ENCODE measurements around the gene HMCN1.
"Not testable (repeated sequence)": the region's sequence is repeated elsewhere in the genome, so short reads cannot be mapped to it uniquely, and the experiment has no call there.

HMCN1 gene

GRCh38 chr1:185769136-185769535 lies 34.9 kb downstream of the HMCN1 start:
- Histone ChIP-seq H3K79me1 (ENCODE audit: low read length) (no peaks in the 10 kb centered on the region), H3K23ac (ENCODE audit: low read length) (no peak overlapping the region), H4K8ac (ENCODE audit: low read depth, low read length) (no peak overlapping the region), H3K18ac (ENCODE audit: low read length) (no peak overlapping the region), H3K14ac (ENCODE audit: low read length) (no peak overlapping the region), H3K4me3 (ENCODE audit: low read depth, low read length) (no peak overlapping the region), H3K79me2 (ENCODE audit: control insufficient read depth, insufficient read depth, low read length, poor library complexity) (no peaks in the 10 kb centered on the region), H2AK5ac (ENCODE audit: low read length) (no peak overlapping the region), H3K4me2 (ENCODE audit: low read length) (no peak overlapping the region), H3K4me1 (ENCODE audit: control insufficient read depth in 1 of 2, insufficient read depth in 2 of 2, low read length in 2 of 2) (no peaks in the 10 kb centered on the region), H2AFZ (ENCODE audit: insufficient read depth, low read length, poor library complexity) (no peak overlapping the region), H2BK120ac (ENCODE audit: insufficient read depth, low read length, poor library complexity) (no peak overlapping the region), H3K9me3 (ENCODE audit: insufficient read depth, low read depth, low read length) (no peaks in the 10 kb centered on the region), H2BK12ac (ENCODE audit: low read length) (no peak overlapping the region), H4K12ac (ENCODE audit: low read depth, low read length) (no peak overlapping the region), H2BK5ac (ENCODE audit: low read depth, low read length, poor library complexity) (no peak overlapping the region), H3K4ac (ENCODE audit: low read depth, low read length) (no peak overlapping the region), H3K36me3 (ENCODE audit: control insufficient read depth in 1 of 2, insufficient read depth in 2 of 2, low read length in 2 of 2) (no peaks in the 10 kb centered on the region), H3K9ac (ENCODE audit: low read length) (no peak overlapping the region), H3K27ac (ENCODE audit: low read depth, low read length) (no peak overlapping the region), H4K91ac (ENCODE audit: low read depth, low read length) (no peak overlapping the region), H3K27me3 (ENCODE audit: insufficient read depth, low read length) (no peaks in the 10 kb centered on the region)
- no CpG with 5 or more reads among the region's 1 CpG for WGBS (ENCODE audit: extremely low coverage, insufficient coverage, insufficient read length)
- no peak for DNase-seq

GRCh38 chr1:185774394-185774793 lies 40.2 kb downstream of the HMCN1 start:
- no peaks in the 10 kb centered on the region for H3K9me3 ChIP-seq (ENCODE audit: insufficient read depth, low read depth, low read length)
- H3K27ac ChIP-seq (ENCODE audit: low read depth, low read length): no peak overlapping the region
- H3K4me1 ChIP-seq (ENCODE audit: control insufficient read depth in 1 of 2, insufficient read depth in 2 of 2, low read length in 2 of 2): no peaks in the 10 kb centered on the region
- no peak overlapping the region for H2AFZ ChIP-seq (ENCODE audit: insufficient read depth, low read length, poor library complexity)
- no peak overlapping the region for H2BK12ac ChIP-seq (ENCODE audit: low read length)
- no peak overlapping the region for H2BK120ac ChIP-seq (ENCODE audit: insufficient read depth, low read length, poor library complexity)
- H3K4me3 ChIP-seq (ENCODE audit: low read depth, low read length): no peak overlapping the region
- no peak overlapping the region for H4K12ac ChIP-seq (ENCODE audit: low read depth, low read length)
- H4K91ac ChIP-seq (ENCODE audit: low read depth, low read length): no peak overlapping the region
- H4K8ac ChIP-seq (ENCODE audit: low read depth, low read length): no peak overlapping the region
- no peak overlapping the region for H3K9ac ChIP-seq (ENCODE audit: low read length)
- no peak for DNase-seq
- no peaks in the 10 kb centered on the region for H3K79me2 ChIP-seq (ENCODE audit: control insufficient read depth, insufficient read depth, low read length, poor library complexity)
- no peak overlapping the region for H3K14ac ChIP-seq (ENCODE audit: low read length)
- H3K23ac ChIP-seq (ENCODE audit: low read length): no peak overlapping the region
- H3K79me1 ChIP-seq (ENCODE audit: low read length): no peaks in the 10 kb centered on the region
- H3K36me3 ChIP-seq (ENCODE audit: control insufficient read depth in 1 of 2, insufficient read depth in 2 of 2, low read length in 2 of 2): no peaks in the 10 kb centered on the region
- no peak overlapping the region for H3K4ac ChIP-seq (ENCODE audit: low read depth, low read length)
- H3K18ac ChIP-seq (ENCODE audit: low read length): no peak overlapping the region
- H2AK5ac ChIP-seq (ENCODE audit: low read length): no peak overlapping the region
- H3K27me3 ChIP-seq (ENCODE audit: insufficient read depth, low read length): no peaks in the 10 kb centered on the region
- 100% methylated on average over 1 of the region's 5 CpGs for WGBS (ENCODE audit: extremely low coverage, insufficient coverage, insufficient read length)
- H2BK5ac ChIP-seq (ENCODE audit: low read depth, low read length, poor library complexity): no peak overlapping the region
- no peak overlapping the region for H3K4me2 ChIP-seq (ENCODE audit: low read length)

- Histone ChIP-seq H4K8ac (ENCODE audit: low read depth, low read length) (no peak overlapping the region), H4K12ac (ENCODE audit: low read depth, low read length) (no peak overlapping the region), H3K9me3 (ENCODE audit: insufficient read depth, low read depth, low read length) (no peaks in the 10 kb centered on the region), H3K79me1 (ENCODE audit: low read length) (no peaks in the 10 kb centered on the region), H2AFZ (ENCODE audit: insufficient read depth, low read length, poor library complexity) (no peak overlapping the region), H2BK5ac (ENCODE audit: low read depth, low read length, poor library complexity) (no peak overlapping the region), H4K91ac (ENCODE audit: low read depth, low read length) (no peak overlapping the region), H3K23ac (ENCODE audit: low read length) (no peak overlapping the region), H3K9ac (ENCODE audit: low read length) (no peak overlapping the region), H3K18ac (ENCODE audit: low read length) (no peak overlapping the region), H3K4me3 (ENCODE audit: low read depth, low read length) (no peak overlapping the region), H2BK12ac (ENCODE audit: low read length) (no peak overlapping the region), H3K79me2 (ENCODE audit: control insufficient read depth, insufficient read depth, low read length, poor library complexity) (no peaks in the 10 kb centered on the region), H3K4ac (ENCODE audit: low read depth, low read length) (no peak overlapping the region), H3K27me3 (ENCODE audit: insufficient read depth, low read length) (no peaks in the 10 kb centered on the region), H3K4me1 (ENCODE audit: control insufficient read depth in 1 of 2, insufficient read depth in 2 of 2, low read length in 2 of 2) (no peaks in the 10 kb centered on the region), H2AK5ac (ENCODE audit: low read length) (no peak overlapping the region), H3K14ac (ENCODE audit: low read length) (no peak overlapping the region), H3K4me2 (ENCODE audit: low read length) (no peak overlapping the region), H2BK120ac (ENCODE audit: insufficient read depth, low read length, poor library complexity) (no peak overlapping the region), H3K36me3 (ENCODE audit: control insufficient read depth in 1 of 2, insufficient read depth in 2 of 2, low read length in 2 of 2) (no peaks in the 10 kb centered on the region), H3K27ac (ENCODE audit: low read depth, low read length) (no peak overlapping the region)
- no peak for DNase-seq
These were observed 41.3 kb downstream of the HMCN1 start for GRCh38 chr1:185775501-185775900.

- Histone ChIP-seq H4K8ac (ENCODE audit: low read depth, low read length) (no peak overlapping the region), H2AFZ (ENCODE audit: insufficient read depth, low read length, poor library complexity) (no peak overlapping the region), H3K4me1 (ENCODE audit: control insufficient read depth in 1 of 2, insufficient read depth in 2 of 2, low read length in 2 of 2) (no peaks in the 10 kb centered on the region), H3K9me3 (ENCODE audit: insufficient read depth, low read depth, low read length) (no peaks in the 10 kb centered on the region), H3K14ac (ENCODE audit: low read length) (no peak overlapping the region), H2BK12ac (ENCODE audit: low read length) (no peak overlapping the region), H3K27me3 (ENCODE audit: insufficient read depth, low read length) (no peaks in the 10 kb centered on the region), H3K18ac (ENCODE audit: low read length) (no peak overlapping the region), H3K23ac (ENCODE audit: low read length) (no peak overlapping the region), H2BK120ac (ENCODE audit: insufficient read depth, low read length, poor library complexity) (no peak overlapping the region), H3K4me3 (ENCODE audit: low read depth, low read length) (no peak overlapping the region), H2BK5ac (ENCODE audit: low read depth, low read length, poor library complexity) (no peak overlapping the region), H3K4me2 (ENCODE audit: low read length) (no peak overlapping the region), H4K91ac (ENCODE audit: low read depth, low read length) (no peak overlapping the region), H3K27ac (ENCODE audit: low read depth, low read length) (no peak overlapping the region), H4K12ac (ENCODE audit: low read depth, low read length) (no peak overlapping the region), H2AK5ac (ENCODE audit: low read length) (no peak overlapping the region), H3K79me1 (ENCODE audit: low read length) (no peaks in the 10 kb centered on the region), H3K36me3 (ENCODE audit: control insufficient read depth in 1 of 2, insufficient read depth in 2 of 2, low read length in 2 of 2) (no peaks in the 10 kb centered on the region), H3K79me2 (ENCODE audit: control insufficient read depth, insufficient read depth, low read length, poor library complexity) (no peaks in the 10 kb centered on the region), H3K4ac (ENCODE audit: low read depth, low read length) (no peak overlapping the region), H3K9ac (ENCODE audit: low read length) (no peak overlapping the region)
- DNase-seq: no peak
These were observed 42.3 kb downstream of the HMCN1 start for GRCh38 chr1:185776522-185776921.

- not testable (repeated sequence) for DNase-seq; H2AK5ac ChIP-seq (ENCODE audit: low read length); H3K9ac ChIP-seq (ENCODE audit: low read length); H3K9me3 ChIP-seq (ENCODE audit: insufficient read depth, low read depth, low read length); H3K18ac ChIP-seq (ENCODE audit: low read length); H3K23ac ChIP-seq (ENCODE audit: low read length); H3K4ac ChIP-seq (ENCODE audit: low read depth, low read length); H2BK12ac ChIP-seq (ENCODE audit: low read length); H3K4me2 ChIP-seq (ENCODE audit: low read length); H3K27me3 ChIP-seq (ENCODE audit: insufficient read depth, low read length); H3K14ac ChIP-seq (ENCODE audit: low read length); H4K8ac ChIP-seq (ENCODE audit: low read depth, low read length); H2BK120ac ChIP-seq (ENCODE audit: insufficient read depth, low read length, poor library complexity); H2BK5ac ChIP-seq (ENCODE audit: low read depth, low read length, poor library complexity); H4K12ac ChIP-seq (ENCODE audit: low read depth, low read length); H4K91ac ChIP-seq (ENCODE audit: low read depth, low read length); H3K36me3 ChIP-seq (ENCODE audit: control insufficient read depth in 1 of 2, insufficient read depth in 2 of 2, low read length in 2 of 2); H2AFZ ChIP-seq (ENCODE audit: insufficient read depth, low read length, poor library complexity); H3K79me1 ChIP-seq (ENCODE audit: low read length); H3K4me3 ChIP-seq (ENCODE audit: low read depth, low read length); H3K27ac ChIP-seq (ENCODE audit: low read depth, low read length); H3K79me2 ChIP-seq (ENCODE audit: control insufficient read depth, insufficient read depth, low read length, poor library complexity); H3K4me1 ChIP-seq (ENCODE audit: control insufficient read depth in 1 of 2, insufficient read depth in 2 of 2, low read length in 2 of 2)
- WGBS (ENCODE audit: extremely low coverage, insufficient coverage, insufficient read length): no CpG with 5 or more reads among the region's 10 CpGs
These were observed 49.7 kb downstream of the HMCN1 start for GRCh38 chr1:185783860-185784259.

All from trophoblast cell (in vitro differentiated cells and primary cell).